ENCODE results near the gene ATP5F1E.
"Not testable (repeated sequence)": the region's sequence is repeated elsewhere in the genome, so short reads cannot be mapped to it uniquely, and the experiment has no call there.

Gene ATP5F1E

DNA sequence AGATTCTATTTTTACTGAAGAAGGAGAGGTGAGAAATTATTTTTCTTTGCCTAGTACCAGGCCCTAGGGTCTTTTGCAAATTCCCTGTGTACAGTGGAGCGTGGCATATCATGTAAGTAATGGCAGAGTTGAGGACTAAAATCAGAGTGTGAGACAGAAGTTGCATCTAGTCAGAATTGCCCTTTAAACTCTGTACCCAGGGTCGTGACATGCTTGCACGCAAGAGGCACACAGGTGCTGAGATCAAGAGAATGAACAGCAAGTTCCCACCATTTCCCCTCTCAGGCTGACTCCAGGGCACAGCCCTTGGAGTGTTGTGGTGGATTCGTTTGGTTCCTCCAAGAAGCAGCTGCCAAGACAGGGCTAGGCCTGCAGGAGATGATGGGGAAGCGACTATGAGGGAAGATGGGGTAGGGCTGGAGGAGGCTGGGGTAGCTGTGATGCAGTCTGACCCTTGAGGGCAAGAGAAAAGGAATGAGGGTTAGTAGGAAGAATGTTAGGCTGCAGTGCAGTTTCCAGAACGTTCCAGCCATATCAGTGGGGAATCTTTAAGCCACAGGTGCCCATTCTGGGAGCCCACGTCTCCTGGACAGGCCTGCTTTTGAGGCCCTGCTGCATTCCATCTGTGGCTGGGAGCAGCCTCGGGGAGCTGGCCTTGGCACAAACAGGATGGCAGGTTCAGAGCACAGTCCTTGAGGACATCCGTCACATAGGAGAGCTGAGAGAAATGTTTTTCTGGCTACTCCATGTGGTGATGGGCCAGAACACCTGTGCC is 44.2 kb downstream of the ATP5F1E start:
- no peak for DNase-seq

DNA sequence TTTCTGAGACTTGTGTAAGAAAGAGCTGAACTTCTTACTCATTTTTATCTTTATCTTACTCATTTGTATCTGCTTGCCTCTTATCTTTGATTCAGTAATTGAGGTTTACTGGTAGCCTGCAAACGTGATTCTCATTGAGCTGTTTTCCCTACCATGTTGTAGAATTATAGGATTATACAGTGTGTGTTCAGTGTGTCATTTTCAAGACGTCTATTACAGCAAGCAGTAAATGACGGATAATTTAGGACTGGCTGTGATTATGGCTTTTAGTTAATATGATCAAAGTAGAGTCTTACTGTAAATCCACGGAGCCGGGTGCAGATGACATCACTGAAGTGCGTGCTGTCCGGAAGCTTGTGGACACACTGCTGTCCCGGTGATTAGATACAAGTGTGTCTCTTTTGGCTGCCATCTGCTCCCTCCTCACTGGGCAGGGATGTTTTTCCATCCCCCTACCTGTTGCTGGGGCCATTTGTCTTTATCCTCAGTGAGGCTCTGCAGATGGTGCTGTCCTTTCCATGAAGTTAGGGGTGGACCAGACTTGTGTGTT is 45.1 kb downstream of the ATP5F1E start:
- DNase-seq = no peak

DNA sequence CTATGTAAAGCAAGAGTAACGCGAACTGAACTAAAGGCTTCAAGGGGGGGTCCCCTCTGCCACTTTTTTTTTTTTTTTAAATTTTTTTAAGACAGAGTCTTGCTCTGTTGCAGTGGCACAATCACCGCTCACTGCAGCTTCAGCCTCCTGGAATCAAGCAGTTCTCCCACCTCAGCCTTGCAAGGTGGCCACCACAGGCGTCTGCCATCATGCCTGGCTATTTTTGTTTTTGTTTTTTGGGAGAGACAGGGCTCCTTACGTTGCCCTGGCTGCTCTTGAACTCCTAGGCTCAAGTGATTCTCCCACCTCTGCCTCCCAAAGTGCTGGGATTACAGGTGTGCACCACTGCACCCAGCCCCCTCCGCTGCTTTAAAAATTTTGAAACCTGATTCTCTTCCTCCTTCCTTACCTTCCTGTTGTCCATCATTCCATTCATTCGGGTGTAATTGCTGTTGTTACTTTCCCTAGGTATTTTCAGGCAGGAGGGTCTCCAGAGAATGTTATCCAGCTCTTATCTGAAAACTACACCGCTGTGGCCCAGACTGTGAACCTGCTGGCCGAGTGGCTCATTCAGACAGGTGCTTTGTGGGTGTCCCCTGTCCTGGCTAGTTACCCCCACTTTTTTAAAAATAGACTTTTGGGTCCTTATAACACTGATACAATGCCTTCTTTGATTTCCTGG is 45.7 kb downstream of the ATP5F1E start:
- DNase-seq = no peak

DNA sequence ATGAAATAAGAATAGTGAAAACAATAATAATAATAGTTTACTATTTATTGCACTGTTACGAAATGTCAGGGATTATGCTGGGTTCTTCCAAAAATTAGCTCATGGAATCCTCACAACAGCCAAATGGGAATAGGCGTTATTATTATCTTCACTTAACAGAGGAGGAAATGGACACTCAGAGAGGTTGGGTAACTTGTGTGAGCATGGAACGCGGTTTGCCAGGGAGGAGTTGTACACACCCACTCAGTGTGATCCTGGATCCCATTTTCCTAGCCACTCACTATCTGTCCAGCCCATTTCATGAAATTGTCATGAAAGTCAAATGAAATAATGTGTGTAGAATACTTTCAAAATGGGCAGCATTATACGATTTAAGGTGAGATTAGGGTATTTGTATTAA is 46.5 kb downstream of the ATP5F1E start:
- DNase-seq = no peak

DNA sequence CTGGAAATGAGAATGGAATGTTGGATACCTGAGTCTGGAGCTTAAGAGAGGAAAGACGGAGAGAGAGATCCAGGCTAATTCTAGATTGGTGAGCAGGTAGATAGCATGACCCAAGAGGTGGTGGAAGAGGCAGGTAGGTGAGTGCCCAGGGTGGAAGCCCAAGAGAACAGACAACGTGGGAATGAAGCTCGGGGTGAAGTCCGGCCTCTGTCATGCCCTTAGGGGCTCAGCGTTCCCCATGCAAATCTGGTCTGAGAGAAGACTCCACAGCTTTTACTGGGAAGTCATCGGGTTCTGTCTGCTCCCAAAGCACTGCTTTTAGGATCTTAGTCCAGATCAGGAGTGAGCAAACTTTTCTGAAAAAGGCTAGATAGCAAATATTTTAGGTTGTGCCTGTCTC is 47.4 kb downstream of the ATP5F1E start:
- DNase-seq = no peak

DNA sequence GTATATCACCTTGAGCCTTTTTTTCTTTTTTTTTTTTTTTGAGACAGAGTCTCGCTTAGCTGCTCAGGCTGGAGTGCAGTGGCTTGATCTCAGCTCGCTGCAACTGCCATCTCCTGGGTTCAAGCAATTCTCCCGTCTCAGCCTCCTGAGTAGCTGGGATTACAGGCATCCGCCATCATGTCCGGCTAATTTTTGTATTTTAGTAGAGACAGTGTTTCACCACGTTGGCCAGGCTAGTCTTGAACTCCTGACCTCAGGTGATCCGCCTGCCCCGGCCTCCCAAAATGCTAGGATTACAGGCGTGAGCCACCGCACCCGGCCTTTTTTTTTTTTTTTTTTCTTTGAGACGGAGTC is 49.0 kb downstream of the ATP5F1E start:
- DNase-seq = not testable (repeated sequence)

DNA sequence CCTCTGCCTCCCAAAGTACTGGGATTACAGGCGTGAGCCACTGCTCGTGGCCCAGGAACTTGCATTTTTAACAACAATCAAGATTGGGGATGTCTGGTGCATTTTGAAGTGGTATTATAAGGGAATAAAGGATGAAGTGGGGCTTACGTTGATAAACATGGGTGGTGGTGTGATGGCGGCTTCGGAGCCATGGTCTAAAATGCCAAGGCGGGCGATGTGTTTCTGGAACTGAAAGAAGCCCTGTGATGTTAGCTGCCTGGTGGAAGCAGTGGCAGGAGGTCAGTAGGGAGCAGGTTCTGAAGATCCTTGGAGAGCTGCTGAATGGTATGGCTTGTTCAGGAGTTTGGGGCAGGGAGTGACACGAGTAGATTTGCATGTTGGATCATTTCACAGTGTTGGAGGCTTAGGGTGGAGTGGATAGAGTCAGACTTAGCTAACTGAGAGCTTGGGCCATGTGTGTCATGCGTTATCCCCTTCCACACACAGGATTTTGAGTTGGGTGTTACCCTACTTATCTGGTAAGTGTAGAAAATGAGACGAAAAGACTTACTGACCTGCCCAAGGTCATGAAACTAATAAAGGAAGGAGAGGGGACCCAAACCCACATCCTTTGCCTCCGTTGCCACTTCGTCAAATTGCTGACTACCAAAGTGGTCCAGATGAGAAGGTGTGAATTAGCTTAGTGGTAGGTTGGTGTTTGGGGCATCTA is 49.6 kb downstream of the ATP5F1E start:
- no peak for DNase-seq

DNA sequence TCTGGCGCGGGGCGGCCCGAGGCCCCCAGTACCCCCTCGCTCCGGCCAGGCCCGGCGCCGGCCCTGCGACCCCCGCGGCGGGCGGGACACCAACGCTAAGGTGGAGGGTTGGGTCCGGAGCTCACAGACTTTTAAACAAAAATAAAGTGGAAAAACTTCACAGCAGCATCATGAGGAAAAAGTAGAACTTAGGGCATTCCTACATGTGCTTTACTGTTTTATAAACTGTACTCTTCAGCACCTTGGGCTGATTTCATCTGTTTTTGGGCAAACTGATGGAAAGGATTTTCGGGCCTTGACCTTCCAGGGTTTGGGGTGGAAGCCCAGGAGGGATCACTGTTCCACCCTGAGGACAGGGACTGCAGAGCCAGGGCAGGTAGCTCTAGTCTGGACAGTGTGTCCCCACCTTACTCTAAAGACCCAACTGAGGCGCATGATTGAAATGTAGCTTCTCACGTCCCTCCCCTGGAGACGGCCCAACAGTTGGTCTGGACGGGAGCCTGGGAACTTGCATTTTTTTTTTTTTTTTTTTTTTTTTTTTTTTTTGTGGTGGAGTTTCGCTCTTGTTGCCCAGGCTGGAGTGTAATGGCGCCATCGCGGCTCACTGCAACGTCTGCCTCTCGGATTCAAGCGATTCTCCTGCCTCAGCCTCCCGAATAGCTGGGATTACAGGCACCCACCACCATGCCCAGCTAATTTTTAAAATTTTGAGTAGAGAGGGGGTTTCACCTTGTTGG is 50.3 kb downstream of the ATP5F1E start:
- DNase-seq = peak; percentile 62

DNA sequence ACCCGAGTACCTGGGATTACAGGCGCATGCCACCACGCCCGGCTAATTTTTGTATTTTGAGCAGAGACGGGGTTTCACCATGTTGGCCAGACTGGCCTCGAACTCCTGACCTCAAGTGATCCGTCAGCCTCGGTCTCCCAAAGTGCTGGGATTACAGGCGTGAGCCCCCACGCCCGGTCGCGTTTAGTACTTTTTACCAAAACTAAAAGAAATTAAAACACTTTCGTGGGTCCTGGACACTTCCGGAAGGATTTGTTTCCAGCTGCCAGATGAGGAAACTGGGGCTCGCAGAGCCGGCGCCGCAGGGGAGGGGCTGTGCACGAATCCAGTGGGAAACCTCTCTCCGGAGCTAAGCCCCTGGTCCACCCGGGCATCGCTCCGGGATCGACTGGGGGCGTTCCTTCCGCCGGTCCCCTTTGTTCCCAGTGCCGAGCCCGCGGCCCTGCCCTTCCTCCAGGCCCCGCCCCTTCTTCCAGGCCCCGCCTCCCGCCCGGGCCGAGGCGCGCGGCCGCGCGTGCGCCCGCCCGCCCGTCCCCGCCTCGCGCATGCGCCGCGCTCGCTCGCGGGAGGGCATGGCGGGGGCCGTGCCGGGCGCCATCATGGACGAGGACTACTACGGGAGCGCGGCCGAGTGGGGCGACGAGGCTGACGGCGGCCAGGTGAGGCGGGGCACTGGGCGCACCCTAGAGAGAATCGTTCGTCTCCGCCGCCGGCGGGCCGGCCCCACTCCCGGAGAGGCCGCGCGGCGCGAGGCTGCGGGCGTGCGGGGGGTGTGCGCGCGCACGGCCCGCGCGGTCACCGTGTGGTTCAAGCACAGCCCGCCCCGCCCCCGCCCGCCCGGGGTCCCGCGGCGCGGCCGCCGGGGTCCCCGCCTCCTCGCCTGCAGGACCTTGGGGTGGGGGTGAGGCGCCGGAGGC is 51.2 kb downstream of the ATP5F1E start, which contains the start of gene NELFCD:
Gene NELFCD (plus strand): TSS at position 546 of the 917 bp plus-strand sequence. CDS start 54 bp downstream, at position 600.
- peak; percentile 88 for DNase-seq

DNA sequence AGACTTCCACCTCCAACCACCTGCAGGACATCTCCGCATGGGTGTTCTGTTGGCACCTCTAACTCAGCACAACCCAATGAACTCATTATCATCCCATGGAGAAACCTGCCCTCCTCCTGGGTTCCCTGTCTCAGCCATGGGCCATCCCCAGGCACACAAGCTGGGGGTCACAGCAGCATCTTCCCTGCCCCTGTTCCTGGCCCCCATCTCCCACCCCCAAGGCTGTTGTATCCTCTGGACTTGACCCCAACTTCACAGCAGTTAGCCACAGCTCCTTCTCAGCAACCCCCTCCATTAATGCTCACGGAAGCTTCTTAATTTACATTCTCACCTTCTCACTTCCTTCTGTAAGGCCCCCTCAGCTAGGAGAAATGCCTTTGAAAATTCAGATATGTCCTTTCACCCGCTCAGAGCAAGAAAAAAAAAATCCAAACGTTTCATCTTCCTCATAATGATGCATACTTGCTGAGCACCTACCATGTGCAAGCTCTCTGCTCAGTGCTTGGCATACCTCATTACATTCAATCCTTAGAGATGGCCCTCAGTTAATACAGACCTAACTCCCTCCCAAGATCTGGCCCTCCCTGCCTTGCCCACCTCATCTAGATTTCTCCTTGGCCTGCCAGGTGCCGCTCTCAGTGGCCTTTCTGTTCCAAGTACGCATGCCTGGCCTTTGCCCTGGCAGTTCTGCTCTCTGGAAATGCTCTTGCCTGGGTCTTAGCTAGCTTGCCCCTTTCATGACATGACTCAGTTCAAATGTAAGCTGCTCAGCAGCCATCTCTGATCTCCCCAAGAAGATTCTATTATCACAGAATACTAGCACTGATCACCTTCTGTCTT is 53.6 kb downstream of the ATP5F1E start:
- DNase-seq = no peak

DNA sequence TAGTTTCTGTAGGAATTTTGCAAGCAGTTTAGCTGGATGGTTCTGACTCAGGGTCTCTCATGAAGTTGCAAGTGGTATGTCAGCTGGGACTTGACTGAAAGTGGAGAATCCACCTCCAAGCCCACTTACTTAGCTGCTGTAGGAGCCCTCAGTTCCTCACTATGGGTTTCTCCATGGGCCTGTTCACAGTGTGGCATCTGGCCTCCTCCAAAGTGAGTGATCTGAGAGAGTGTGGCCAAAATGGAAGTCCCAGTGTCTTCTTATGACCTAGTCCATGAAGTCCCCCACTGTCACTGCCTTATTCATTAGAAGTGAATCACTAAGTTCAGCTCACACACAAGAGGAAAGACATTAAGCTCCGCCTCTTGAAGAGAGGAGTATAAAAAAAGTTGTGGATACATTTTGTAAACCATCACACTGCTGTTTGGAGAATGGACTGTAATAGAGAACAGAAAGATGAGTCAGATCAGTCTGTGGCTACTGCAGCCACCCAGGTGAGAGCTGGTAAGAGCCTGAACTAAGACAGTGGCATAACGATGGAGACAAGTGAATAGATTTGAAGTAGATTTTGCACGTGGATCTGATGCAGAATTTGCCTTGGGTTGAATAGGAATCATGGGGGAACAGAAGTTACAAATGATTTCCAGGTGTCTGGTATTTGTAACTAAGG is 55.9 kb downstream of the ATP5F1E start:
- DNase-seq = no peak

All from retina (tissue), 1 donor.